IgD-negative memory B cell (primary cell): ENCODE measurements around the gene CAPN5. TPM values are rescaled to one million over a fixed set of nuclear protein-coding genes. Genes with fewer than 3 reads are reported as not detected.
"Not testable (repeated sequence)": the region's sequence is repeated elsewhere in the genome, so short reads cannot be mapped to it uniquely, and the experiment has no call there.

Experiments
- H3K27ac Mint-ChIP-seq, 3 donors: one replicate each; pipeline ENCODE4 v1.8.0; 2020 to 2022; ENCODE audit warnings: mild to moderate bottlenecking in 3 of 3, mixed read lengths in 3 of 3, moderate library complexity in 1 of 3
- H3K27me3 Mint-ChIP-seq: one replicate; pipeline ENCODE4 v1.8.0; 2021; ENCODE audit warnings: mixed read lengths
- H3K36me3 Mint-ChIP-seq: one replicate; pipeline ENCODE4 v1.8.0; 2020; ENCODE audit warnings: mild to moderate bottlenecking, mixed read lengths
- H3K4me1 Mint-ChIP-seq, 3 donors: one replicate each; pipeline ENCODE4 v1.8.0; 2020 to 2022; ENCODE audit warnings: mixed read lengths in 3 of 3, mild to moderate bottlenecking in 1 of 3
- H3K4me3 Mint-ChIP-seq, 4 donors: one replicate each; pipeline ENCODE4 v1.8.0; 2020 to 2022; ENCODE audit warnings: mild to moderate bottlenecking in 4 of 4, mixed read lengths in 4 of 4, moderate library complexity in 3 of 4
- H3K9me3 Mint-ChIP-seq, 3 donors: one replicate each; pipeline ENCODE4 v1.8.0; 2020 to 2021; ENCODE audit warnings: mixed read lengths in 3 of 3, mild to moderate bottlenecking in 1 of 3
- polyA plus RNA-seq: library from polyadenylated mRNA; unstranded; fragments of 300-500 nt; fragmentation: Illumina TruSeq; gene quantifications from one replicate; pipeline ENCODE4 v1.2.3, GENCODE V29; 2021

Gene CAPN5
- polyA plus RNA-seq, 1 donor from 2014 or later = 1.1 TPM

DNA sequence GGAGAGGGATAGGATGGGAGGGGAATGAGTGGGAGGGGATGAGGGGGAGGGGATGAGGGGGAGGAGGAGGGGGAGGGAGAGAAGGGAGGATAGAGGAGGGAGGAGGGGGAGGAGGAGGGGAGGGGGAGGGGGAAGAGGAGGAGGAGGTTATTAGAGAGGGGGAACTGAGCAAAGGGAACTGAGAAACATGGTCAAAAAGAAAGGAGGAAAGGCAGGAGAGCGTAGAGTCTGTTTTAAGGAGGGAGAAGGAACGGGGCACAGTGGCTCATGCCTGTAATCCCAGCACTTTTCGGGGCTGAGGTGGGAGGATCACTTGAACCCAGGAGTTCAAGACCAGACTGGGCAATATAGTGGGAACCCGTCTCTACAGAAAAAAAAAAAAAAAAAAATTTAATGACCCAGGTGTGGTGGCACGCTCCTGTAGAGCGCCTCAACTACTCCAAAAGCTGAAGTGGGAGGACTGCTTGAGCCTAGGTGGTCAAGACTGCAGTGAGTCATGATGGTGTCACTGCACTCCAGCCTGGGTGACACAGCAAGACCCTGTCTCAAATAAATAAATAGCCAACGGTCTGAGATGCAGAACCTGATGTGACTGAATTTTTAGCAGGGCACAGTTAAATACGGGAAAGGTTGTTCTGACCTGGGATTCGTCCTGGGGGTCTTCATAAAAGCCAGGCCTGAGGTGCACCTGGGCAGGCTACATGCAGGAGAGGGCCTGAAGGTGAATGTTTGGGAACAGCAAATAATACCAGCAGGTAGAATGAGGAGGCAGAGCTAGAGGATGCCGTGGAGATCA is 28.5 kb upstream of the CAPN5 start:
- Mint-ChIP-seq H3K27me3 (peaks cover 20% of the 10 kb centered on the region), H3K27ac (peak overlapping the region in 2 of 3 donors; percentile 63 to 68)

DNA sequence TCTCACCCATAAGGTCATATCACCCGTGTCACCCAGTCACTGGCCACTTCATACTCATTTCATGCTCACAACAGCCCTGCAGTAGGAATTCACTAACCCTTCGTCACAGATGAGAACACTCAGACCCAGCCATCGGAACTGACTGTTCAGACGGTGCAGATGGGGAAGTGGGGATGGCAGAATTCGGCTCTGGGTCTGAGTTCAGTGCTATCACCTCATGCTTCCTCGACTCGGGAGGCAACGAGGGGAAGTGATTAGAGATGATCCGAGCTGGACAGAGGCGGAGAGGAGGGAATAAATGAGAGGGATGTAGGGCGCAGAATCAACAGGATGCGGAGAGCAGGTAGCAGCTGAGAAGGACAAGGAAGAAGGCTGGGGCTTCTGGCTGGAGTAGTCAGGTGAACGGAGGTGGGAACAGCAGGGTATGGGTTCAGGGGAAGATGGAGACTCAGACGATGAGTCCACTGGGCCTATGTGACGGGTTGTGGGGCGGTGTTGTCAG is 27.9 kb upstream of the CAPN5 start:
- Mint-ChIP-seq H3K9me3 (no peaks in the 10 kb centered on the region), H3K4me3 (peak overlapping the region; percentile 9 to 89 (median 77)), H3K36me3 (no peaks in the 10 kb centered on the region), H3K4me1 (peaks cover 8 to 14% (median 11%) of the 10 kb centered on the region in 3 donors), H3K27ac (peak overlapping the region in 2 of 3 donors; percentile 46 to 68), H3K27me3 (peaks cover 23% of the 10 kb centered on the region)

More for the DNA sequence above, 28.5 kb upstream of the CAPN5 start:
- peaks cover 8 to 14% (median 11%) of the 10 kb centered on the region in 3 donors for H3K4me1 Mint-ChIP-seq
- H3K4me3 Mint-ChIP-seq = peak overlapping the region; percentile 9 to 89 (median 77)
- no peaks in the 10 kb centered on the region for H3K36me3 Mint-ChIP-seq
- no peaks in the 10 kb centered on the region for H3K9me3 Mint-ChIP-seq

DNA sequence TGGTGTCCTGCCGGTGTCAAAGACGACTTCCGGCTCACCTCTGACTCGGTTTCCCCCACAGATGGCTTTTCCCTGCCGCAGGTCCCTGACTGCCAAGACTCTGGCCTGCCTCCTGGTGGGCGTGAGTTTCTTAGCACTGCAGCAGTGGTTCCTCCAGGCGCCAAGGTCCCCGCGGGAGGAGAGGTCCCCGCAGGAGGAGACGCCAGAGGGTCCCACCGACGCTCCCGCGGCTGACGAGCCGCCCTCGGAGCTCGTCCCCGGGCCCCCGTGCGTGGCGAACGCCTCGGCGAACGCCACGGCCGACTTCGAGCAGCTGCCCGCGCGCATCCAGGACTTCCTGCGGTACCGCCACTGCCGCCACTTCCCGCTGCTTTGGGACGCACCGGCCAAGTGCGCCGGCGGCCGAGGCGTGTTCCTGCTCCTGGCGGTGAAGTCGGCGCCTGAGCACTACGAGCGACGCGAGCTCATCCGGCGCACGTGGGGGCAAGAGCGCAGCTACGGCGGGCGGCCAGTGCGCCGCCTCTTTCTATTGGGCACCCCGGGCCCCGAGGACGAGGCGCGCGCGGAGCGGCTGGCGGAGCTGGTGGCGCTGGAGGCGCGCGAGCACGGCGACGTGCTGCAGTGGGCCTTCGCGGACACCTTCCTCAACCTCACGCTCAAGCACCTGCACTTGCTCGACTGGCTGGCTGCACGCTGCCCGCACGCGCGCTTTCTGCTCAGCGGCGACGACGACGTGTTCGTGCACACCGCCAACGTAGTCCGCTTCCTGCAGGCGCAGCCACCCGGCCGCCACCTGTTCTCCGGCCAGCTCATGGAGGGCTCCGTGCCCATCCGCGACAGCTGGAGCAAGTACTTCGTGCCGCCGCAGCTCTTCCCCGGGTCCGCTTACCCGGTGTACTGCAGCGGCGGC is 27.0 kb upstream of the CAPN5 start:
- Mint-ChIP-seq H3K9me3 (no peaks in the 10 kb centered on the region), H3K4me1 (peaks cover 8 to 14% (median 11%) of the 10 kb centered on the region in 3 donors), H3K27me3 (peaks cover 27% of the 10 kb centered on the region), H3K36me3 (no peaks in the 10 kb centered on the region), H3K27ac (no peak overlapping the region), H3K4me3 (peak overlapping the region; percentile 9 to 89 (median 56))

DNA sequence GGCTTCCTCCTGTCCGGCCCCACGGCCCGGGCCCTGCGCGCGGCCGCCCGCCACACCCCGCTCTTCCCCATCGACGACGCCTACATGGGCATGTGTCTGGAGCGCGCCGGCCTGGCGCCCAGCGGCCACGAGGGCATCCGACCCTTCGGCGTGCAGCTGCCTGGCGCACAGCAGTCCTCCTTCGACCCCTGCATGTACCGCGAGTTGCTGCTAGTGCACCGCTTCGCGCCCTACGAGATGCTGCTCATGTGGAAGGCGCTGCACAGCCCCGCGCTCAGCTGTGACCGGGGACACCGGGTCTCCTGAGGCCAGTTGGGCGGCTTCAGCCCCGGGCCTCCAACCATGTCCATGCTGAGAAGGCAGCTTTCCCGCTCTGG is 26.4 kb upstream of the CAPN5 start:
- H3K27ac Mint-ChIP-seq = no peak overlapping the region
- no peak overlapping the region for H3K4me3 Mint-ChIP-seq
- no peaks in the 10 kb centered on the region for H3K36me3 Mint-ChIP-seq
- H3K9me3 Mint-ChIP-seq = peaks cover 0 to 2% (median 0%) of the 10 kb centered on the region in 3 donors
- H3K27me3 Mint-ChIP-seq = peaks cover 33% of the 10 kb centered on the region
- peaks cover 8 to 14% (median 11%) of the 10 kb centered on the region in 3 donors for H3K4me1 Mint-ChIP-seq

DNA sequence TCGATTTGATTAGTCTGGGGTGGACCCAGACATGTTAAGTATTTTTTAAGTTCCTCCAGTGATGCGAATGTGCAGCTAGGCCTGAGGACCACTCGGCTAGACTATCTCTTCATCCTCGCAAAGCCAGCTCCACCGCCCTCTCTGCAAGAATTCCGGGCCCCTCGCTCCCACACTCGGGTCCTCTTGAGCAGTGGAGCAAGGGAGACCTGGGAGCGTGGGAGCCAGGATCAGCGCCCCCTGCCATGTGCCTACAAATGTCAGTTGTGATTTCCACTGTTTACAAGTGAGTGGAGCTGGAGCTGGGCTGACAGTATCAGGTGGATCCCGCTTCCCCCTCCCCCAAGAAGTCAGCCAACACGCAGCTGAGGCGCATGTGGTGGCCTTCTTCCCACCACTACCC is 25.9 kb upstream of the CAPN5 start:
- H3K27ac Mint-ChIP-seq = no peak overlapping the region
- peaks cover 8 to 17% (median 11%) of the 10 kb centered on the region in 3 donors for H3K4me1 Mint-ChIP-seq
- peaks cover 0 to 3% (median 0%) of the 10 kb centered on the region in 3 donors for H3K9me3 Mint-ChIP-seq
- peak overlapping the region in 2 of 4 donors; percentile 52 to 60 for H3K4me3 Mint-ChIP-seq
- H3K27me3 Mint-ChIP-seq = peaks cover 35% of the 10 kb centered on the region
- H3K36me3 Mint-ChIP-seq = no peaks in the 10 kb centered on the region

DNA sequence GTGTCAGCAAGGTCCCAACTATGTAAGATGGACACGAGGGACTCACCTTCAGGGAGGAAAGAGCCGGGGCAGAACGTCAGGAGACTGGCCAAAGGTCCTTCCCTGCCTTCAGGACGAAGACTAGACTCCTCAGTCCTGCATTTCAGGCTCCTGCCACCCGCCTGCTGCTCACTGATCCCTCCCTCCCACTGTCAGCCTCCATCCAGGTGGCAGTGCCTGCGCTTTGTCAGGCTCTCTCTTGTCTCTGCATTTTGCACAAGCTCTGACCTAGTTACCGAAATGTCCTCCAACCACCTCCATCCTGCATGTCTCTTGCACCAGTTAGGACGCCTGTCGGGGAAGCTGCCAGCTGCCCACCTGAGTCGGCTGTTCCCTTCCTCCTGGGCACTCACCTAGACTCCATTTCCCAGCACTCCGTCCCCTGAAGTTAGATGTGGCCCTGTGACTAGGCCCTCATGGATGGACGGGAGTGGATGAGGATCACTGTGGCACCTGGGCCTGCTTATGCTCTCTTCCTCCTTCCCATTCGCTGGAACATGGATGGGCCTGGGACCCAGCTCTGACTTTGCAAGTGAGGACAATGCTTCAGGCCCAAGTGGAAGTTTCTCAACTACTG is 24.6 kb upstream of the CAPN5 start:
- Mint-ChIP-seq H3K27ac (peak overlapping the region in 1 of 3 donors; percentile 65), H3K4me1 (peaks cover 13 to 23% (median 17%) of the 10 kb centered on the region in 3 donors), H3K4me3 (peak overlapping the region in 1 of 4 donors; percentile 45), H3K27me3 (peaks cover 38% of the 10 kb centered on the region), H3K36me3 (no peaks in the 10 kb centered on the region), H3K9me3 (peaks cover 0 to 3% (median 0%) of the 10 kb centered on the region in 3 donors)

DNA sequence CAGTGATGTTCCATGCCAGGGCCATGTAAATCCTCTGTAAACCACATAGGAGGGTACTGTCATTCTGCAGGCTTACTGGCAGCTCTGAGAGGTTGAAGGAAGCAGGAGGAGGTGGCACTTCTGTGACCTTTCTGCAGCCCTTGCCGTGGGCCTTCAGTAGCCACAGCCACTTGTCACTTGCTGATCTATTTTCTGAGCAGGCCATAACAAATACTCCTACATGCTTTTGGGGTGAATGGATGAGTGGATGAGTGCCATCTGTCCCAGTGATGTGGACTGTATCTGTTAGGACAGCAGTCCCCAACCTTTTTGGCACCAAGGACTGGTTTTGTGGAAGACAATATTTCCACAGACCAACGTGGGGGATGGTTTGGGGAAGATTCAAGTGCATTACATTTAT is 22.4 kb upstream of the CAPN5 start:
- Mint-ChIP-seq H3K4me1 (peaks cover 6 to 11% (median 7%) of the 10 kb centered on the region in 3 donors), H3K27me3 (peaks cover 29% of the 10 kb centered on the region), H3K9me3 (peaks cover 0 to 3% (median 0%) of the 10 kb centered on the region in 3 donors), H3K27ac (no peak overlapping the region), H3K36me3 (no peaks in the 10 kb centered on the region), H3K4me3 (no peak overlapping the region)

DNA sequence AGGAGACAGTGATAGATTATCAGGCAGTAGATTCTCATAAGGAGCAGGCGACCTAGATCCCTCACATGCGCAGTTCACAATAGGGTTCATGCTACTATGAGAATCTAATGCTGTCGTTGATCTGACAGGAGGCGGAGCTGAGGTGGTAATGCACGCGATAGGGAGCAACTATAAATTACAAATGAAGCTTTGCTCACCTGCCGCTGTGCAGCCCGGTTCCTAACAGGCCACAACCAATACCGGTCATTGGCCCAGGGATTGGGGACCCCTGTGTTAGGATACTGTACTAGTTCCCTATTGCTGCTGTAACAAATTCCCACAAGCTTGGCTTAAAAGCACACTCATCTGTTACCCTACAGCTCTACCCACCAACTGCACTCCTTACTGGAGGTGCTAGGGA is 21.9 kb upstream of the CAPN5 start:
- Mint-ChIP-seq H3K4me3 (no peak overlapping the region), H3K36me3 (no peaks in the 10 kb centered on the region), H3K4me1 (peaks cover 6 to 11% (median 7%) of the 10 kb centered on the region in 3 donors), H3K27me3 (peaks cover 28% of the 10 kb centered on the region), H3K27ac (no peak overlapping the region), H3K9me3 (peaks cover 0 to 3% (median 0%) of the 10 kb centered on the region in 3 donors)

DNA sequence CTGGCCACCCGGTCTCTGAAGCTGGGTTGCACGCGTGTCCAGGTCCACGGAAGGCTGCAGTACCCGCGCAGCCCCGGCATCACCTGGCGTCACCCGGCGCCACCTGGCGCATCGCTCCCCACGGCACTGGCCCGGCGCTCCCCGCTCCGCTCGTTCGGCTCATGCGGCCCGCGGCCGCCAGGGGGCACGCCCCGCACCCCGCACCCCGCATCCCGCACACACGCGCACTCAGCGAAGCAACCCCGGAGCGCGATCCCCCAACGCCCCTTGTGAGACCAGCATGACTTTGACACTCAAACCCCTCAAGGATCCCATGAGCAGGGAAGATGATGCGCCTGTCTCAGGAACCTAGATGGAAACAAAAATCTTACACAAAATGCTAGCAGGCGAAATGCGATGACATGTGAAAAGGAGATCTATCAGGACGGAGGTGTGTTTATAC is 20.7 kb upstream of the CAPN5 start:
- H3K36me3 Mint-ChIP-seq = no peaks in the 10 kb centered on the region
- peaks cover 26% of the 10 kb centered on the region for H3K27me3 Mint-ChIP-seq
- peaks cover 0 to 3% (median 0%) of the 10 kb centered on the region in 3 donors for H3K9me3 Mint-ChIP-seq
- no peak overlapping the region for H3K27ac Mint-ChIP-seq
- peak overlapping the region in 1 of 4 donors; percentile 55 for H3K4me3 Mint-ChIP-seq
- peaks cover 6 to 9% (median 7%) of the 10 kb centered on the region in 3 donors for H3K4me1 Mint-ChIP-seq

DNA sequence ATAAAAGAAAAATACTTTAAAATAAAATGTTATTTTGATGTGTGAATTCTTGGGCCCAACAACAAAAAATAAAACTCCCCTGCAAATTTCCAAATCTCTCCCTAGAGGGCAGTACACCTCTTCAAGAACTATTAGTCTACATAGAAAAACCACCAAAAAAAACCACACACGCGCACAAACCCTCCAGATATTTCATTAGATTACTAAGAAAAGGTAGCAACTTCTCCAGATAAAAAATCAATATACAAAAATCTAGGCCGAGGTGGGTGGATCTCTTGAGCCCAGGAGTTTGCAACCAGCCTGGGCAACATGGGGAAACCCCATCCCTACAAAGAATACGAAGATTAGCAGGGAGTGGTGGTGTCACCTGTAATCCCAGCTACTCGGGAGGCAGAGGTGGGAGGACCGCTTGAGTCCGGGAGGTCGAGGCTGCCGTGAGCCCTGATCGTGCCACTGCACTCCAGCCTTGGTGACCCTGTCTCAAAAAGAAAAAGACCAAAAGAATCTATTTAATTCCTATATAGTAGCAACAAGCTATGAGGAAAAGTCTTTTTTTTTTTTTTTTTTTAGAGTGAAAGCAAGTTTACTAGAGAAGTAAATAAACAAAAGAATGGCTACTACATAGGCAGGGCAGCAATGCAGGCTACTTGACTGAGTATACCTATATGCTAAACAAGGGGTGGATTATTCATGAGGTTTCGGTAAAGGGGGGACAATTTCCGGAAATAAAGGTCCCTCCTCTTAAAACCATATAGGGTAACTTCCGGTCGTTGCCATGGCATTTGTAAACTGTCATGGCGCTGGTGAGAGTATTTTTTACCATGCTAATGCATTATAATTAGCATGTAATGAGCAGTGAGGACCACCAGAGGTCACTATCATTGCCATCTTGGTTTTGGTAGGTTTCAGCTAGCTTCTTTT is 19.5 kb upstream of the CAPN5 start:
- Mint-ChIP-seq H3K27me3 (peaks cover 23% of the 10 kb centered on the region), H3K4me1 (peaks cover 6 to 9% (median 6%) of the 10 kb centered on the region in 3 donors), H3K9me3 (peaks cover 0 to 3% (median 0%) of the 10 kb centered on the region in 3 donors), H3K27ac (peak overlapping the region; percentile 21 to 53 (median 34)), H3K36me3 (no peaks in the 10 kb centered on the region), H3K4me3 (peak overlapping the region; percentile 63 to 77 (median 67))

DNA sequence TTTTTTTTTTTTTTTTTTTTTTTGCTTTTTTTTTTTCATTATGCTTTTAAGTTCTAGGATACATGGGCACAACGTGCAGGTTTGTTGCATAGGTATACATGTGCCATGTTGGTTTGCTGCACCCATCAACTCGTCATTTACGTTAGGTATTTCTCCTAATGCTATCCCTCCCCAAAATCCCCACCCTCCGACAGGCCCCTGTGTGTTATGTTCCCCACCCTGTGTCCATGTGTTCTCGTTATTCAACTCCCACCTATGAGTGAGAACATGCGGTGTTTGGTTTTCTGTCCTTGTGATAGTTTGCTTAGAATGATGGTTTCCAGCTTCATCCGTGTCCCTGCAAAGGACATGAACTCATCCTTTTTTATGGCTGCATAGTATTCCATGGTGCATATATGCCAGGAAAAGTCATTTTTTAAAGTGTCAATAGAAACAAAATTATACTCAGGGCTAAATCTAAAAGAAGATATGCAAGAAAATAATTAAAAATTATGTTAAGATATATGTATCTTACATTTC is 18.8 kb upstream of the CAPN5 start:
- peaks cover 21% of the 10 kb centered on the region for H3K27me3 Mint-ChIP-seq
- H3K4me1 Mint-ChIP-seq, H3K9me3 Mint-ChIP-seq, H3K36me3 Mint-ChIP-seq: not testable (repeated sequence)
- peak overlapping the region in 1 of 4 donors; percentile 67 for H3K4me3 Mint-ChIP-seq
- H3K27ac Mint-ChIP-seq = peak overlapping the region in 2 of 3 donors; percentile 21 to 34

DNA sequence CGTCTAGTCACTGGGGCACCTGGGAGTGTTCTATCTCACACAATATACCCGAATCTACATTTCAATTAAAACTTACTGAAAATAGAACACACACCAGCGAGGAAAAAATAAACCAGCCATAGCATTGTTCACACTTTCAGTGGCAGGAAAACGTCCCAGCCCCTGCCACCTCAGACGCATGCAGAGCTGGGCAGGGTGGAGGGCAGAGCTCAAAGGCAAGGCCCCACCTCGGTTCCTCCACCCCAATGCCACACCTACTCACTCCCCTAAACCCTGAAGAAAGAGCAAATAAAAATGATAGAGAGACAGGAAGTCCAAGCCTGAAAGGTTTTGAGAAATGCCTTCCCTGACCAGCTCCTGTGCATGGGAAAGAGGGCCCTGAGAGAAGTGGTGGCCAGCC is 17.7 kb upstream of the CAPN5 start:
- Mint-ChIP-seq H3K4me3 (no peak overlapping the region), H3K36me3 (no peaks in the 10 kb centered on the region), H3K27ac (no peak overlapping the region), H3K27me3 (peaks cover 14% of the 10 kb centered on the region), H3K4me1 (peaks cover 6 to 9% (median 6%) of the 10 kb centered on the region in 3 donors), H3K9me3 (peaks cover 0 to 3% (median 0%) of the 10 kb centered on the region in 3 donors)

DNA sequence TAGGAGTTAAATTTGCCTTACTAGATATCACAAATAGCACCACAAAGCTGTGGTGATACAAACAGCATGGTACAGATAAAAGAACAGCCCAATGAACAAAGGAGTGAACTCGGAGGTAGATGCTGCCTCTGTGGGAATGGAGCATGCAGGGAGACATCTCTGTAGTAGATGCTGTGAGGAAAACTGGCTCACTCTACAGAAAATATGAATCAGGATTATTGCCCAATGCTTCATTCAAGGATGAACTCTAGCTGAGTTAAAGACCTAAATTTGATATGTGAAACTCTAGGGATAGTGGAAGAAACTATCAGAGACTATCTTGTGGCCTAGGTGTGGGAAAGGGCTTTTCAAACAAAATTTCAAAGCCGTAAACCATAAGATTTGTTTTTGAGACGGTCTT is 15.3 kb upstream of the CAPN5 start:
- H3K36me3 Mint-ChIP-seq = no peaks in the 10 kb centered on the region
- H3K27me3 Mint-ChIP-seq = no peaks in the 10 kb centered on the region
- H3K4me3 Mint-ChIP-seq = no peak overlapping the region
- H3K9me3 Mint-ChIP-seq = no peaks in the 10 kb centered on the region
- peaks cover 3 to 6% (median 6%) of the 10 kb centered on the region in 3 donors for H3K4me1 Mint-ChIP-seq
- no peak overlapping the region for H3K27ac Mint-ChIP-seq
